IMR-90 (cell line): Measurements from ENCODE around the gene IKZF3. TPM values are rescaled to one million over a fixed set of nuclear protein-coding genes. Genes with fewer than 3 reads are reported as not detected.

Experiments
- ATAC-seq: fragments of 200-7000 bp; cut with Tn5 transposase; 2 replicates; pipeline ENCODE4 v1.9.1; 2020; ENCODE audit warnings: low read depth, mild to moderate bottlenecking, moderate library complexity
- BruUV-seq: library from RNA; stranded (reverse); fragments of 400-500 nt; replicated peaks from 2 replicates; lab custom pipeline; 2021; lab: Mats Ljungman, UMichigan
- CTCF ChIA-PET: fragments of 300-600 bp; formaldehyde crosslinking; extraction: SDS; loops from one replicate; lab custom pipeline; 2021; ENCODE audit warnings: antibody characterized with exemption; lab: Yijun Ruan, JAX
- POLR2A ChIA-PET: fragments of 300-600 bp; sonication (Branson Sonifier 250); formaldehyde crosslinking; loops from one replicate; lab custom pipeline; 2022; ENCODE audit warnings: antibody characterized with exemption; ENCODE audit not compliant: unreplicated experiment; lab: Charles Lee
- DNase-seq: peaks from one replicate; pipeline ENCODE4 v3.0.0; 2013
- H2AFZ ChIP-seq: replicated peaks from 2 replicates; pipeline ENCODE3; 2013; ENCODE audit warnings: low read length, mild to moderate bottlenecking; ENCODE audit not compliant: poor library complexity
- H2AK5ac ChIP-seq: 2 replicates; pipeline ENCODE4 v1.6.1; 2013; ENCODE audit warnings: low read depth, low read length, inconsistent platforms
- H2AK9ac ChIP-seq: replicated peaks from 2 replicates; pipeline ENCODE3; 2013; ENCODE audit warnings: mild to moderate bottlenecking, low read depth, low read length, moderate library complexity; ENCODE audit not compliant: poor library complexity
- H2BK120ac ChIP-seq: 2 replicates; pipeline ENCODE4 v1.6.1; 2013; ENCODE audit warnings: low read depth, low read length, inconsistent platforms
- H2BK15ac ChIP-seq: 3 replicates; pipeline ENCODE4 v1.6.1; 2013; ENCODE audit warnings: low read depth, low read length, inconsistent platforms
- H2BK20ac ChIP-seq: 2 replicates; pipeline ENCODE4 v1.6.1; 2013; ENCODE audit warnings: low read depth, mild to moderate bottlenecking, inconsistent platforms, low read length, moderate library complexity
- H2BK5ac ChIP-seq: 2 replicates; pipeline ENCODE4 v1.6.1; 2013; ENCODE audit warnings: mild to moderate bottlenecking, low read depth, low read length, inconsistent platforms; ENCODE audit not compliant: poor library complexity, severe bottlenecking
- H3K14ac ChIP-seq: replicated peaks from 2 replicates; pipeline ENCODE4 v1.6.1; 2013; ENCODE audit warnings: low read depth, low read length, inconsistent platforms
- H3K18ac ChIP-seq: 2 replicates; pipeline ENCODE4 v1.6.1; 2013; ENCODE audit warnings: low read depth, low read length, control low read depth
- H3K23ac ChIP-seq: 2 replicates; pipeline ENCODE4 v1.6.1; 2013; ENCODE audit warnings: low read depth, low read length, inconsistent platforms
- H3K27ac ChIP-seq: 2 replicates; pipeline ENCODE4 v1.5.1; 2013; ENCODE audit warnings: mild to moderate bottlenecking, control low read depth, low read length; ENCODE audit not compliant: insufficient read depth
- H3K27me3 ChIP-seq: 2 replicates; pipeline ENCODE4 v1.6.1; 2013; ENCODE audit warnings: low read length; ENCODE audit not compliant: control insufficient read depth, insufficient read depth
- H3K36me3 ChIP-seq: 2 replicates; pipeline ENCODE4 v1.6.1; 2013; ENCODE audit warnings: low read length, mixed read lengths; ENCODE audit not compliant: control insufficient read depth, insufficient read depth
- H3K4ac ChIP-seq: 2 replicates; pipeline ENCODE4 v1.6.1; 2013; ENCODE audit warnings: low read depth, low read length, inconsistent platforms
- H3K4me1 ChIP-seq: 2 replicates; pipeline ENCODE4 v1.6.1; 2013; ENCODE audit warnings: low read length, mixed read lengths; ENCODE audit not compliant: control insufficient read depth, insufficient read depth
- H3K4me2 ChIP-seq: 2 replicates; pipeline ENCODE4 v1.6.1; 2013; ENCODE audit warnings: low read depth, mild to moderate bottlenecking, control low read depth, low read length, moderate library complexity
- H3K4me3 ChIP-seq: 2 replicates; pipeline ENCODE4 v1.5.1; 2013; ENCODE audit warnings: low read depth, mild to moderate bottlenecking, control low read depth, low read length, moderate library complexity; ENCODE audit not compliant: insufficient read depth
- H3K56ac ChIP-seq: 2 replicates; pipeline ENCODE4 v1.6.1; 2013; ENCODE audit warnings: low read length, inconsistent platforms; ENCODE audit not compliant: insufficient read depth; ENCODE audit errors: extremely low read depth
- H3K79me1 ChIP-seq, 2 experiments: 2 replicates each; pipeline ENCODE4 v1.6.1; 2013; ENCODE audit warnings: low read length in 2 of 2, inconsistent platforms in 1 of 2, low read depth in 1 of 2
- H3K9ac ChIP-seq: 2 replicates; pipeline ENCODE4 v1.6.1; 2013; ENCODE audit warnings: low read depth, low read length, control low read depth
- H3K9me1 ChIP-seq: 2 replicates; pipeline ENCODE4 v1.6.1; 2013; ENCODE audit warnings: low read length, inconsistent platforms; ENCODE audit not compliant: insufficient read depth
- H3K9me3 ChIP-seq: 2 replicates; pipeline ENCODE4 v1.6.1; 2013; ENCODE audit warnings: low read length; ENCODE audit not compliant: control insufficient read depth, insufficient read depth
- H4K20me1 ChIP-seq: 2 replicates; pipeline ENCODE4 v1.6.1; 2013; ENCODE audit warnings: low read length, inconsistent platforms; ENCODE audit not compliant: insufficient read depth
- H4K5ac ChIP-seq: 2 replicates; pipeline ENCODE4 v1.6.1; 2013; ENCODE audit warnings: mild to moderate bottlenecking, low read depth, low read length, control low read depth
- H4K8ac ChIP-seq, 2 experiments: 2 replicates each; pipeline ENCODE4 v1.6.1; 2013; ENCODE audit warnings: low read depth in 2 of 2, low read length in 2 of 2, control low read depth in 1 of 2, inconsistent platforms in 1 of 2
- H4K91ac ChIP-seq: 2 replicates; pipeline ENCODE4 v1.6.1; 2013; ENCODE audit warnings: low read depth, low read length, inconsistent platforms; ENCODE audit not compliant: insufficient read depth
- MAZ ChIP-seq: IDR thresholded peaks from 2 replicates; pipeline ENCODE4 v1.6.1; 2012; ENCODE audit warnings: low read depth, mild to moderate bottlenecking, low read length, improper control_type of control experiment, moderate library complexity, borderline replicate concordance
- NFE2L2 ChIP-seq: fragments of 150-350 bp; IDR thresholded peaks from 2 replicates; pipeline ENCODE4 v1.6.1; 2016; ENCODE audit warnings: low read depth, mild to moderate bottlenecking, low read length
- WGBS, 2 experiments: methylation state at CpG; one replicate each; pipeline versions ENCODE4 v1.1.5 to v1.1.7; 2013; ENCODE audit warnings: missing lambda C conversion rate in 2 of 2; ENCODE audit not compliant: insufficient read length in 1 of 2; ENCODE audit errors: extremely low coverage in 2 of 2; 5-methylcytosine and 5-hydroxymethylcytosine counted together
- dilution Hi-C: fragments of 300-500 bp; cut with HindIII; formaldehyde crosslinking; loops from one replicate; pipeline ENCODE4 v1.14.3; 2018; ENCODE audit warnings: low sequenced_read_pairs; ENCODE audit not compliant: unreplicated experiment
- in situ Hi-C: fragments of 300-500 bp; cut with MboI; formaldehyde crosslinking; loops from 3 replicates; pipeline ENCODE4 v1.14.3; 2019; ENCODE audit warnings: low sequenced_read_pairs, inconsistent platforms, mixed read lengths
- intact Hi-C: fragments of 100-400 bp; cut with micrococcal nuclease; formaldehyde crosslinking; loops from 2 replicates; pipeline ENCODE4 v1.10.0; 2022
- polyA plus RNA-seq, 3 experiments: library from polyadenylated mRNA; depleted of rRNA; stranded (reverse); fragments of >200 nt; gene quantifications; 2 replicates each; pipeline ENCODE4 v1.2.3, GENCODE V29; 2012; ENCODE audit warnings: low replicate concordance in 1 of 3
- total RNA-seq: library from RNA; depleted of rRNA; stranded (reverse); fragments of >200 nt; gene quantifications from 2 replicates; pipeline ENCODE4 v1.2.3, GENCODE V29; 2012
- TF ChIP-seq, protein P1 (sequence below): conservative IDR thresholded peaks from 2 replicates; pipeline ENCODE4 v1.5.1; 2012; ENCODE audit warnings: mild to moderate bottlenecking, low read depth, low read length, improper control_type of control experiment

IKZF3 gene
- total and polyA plus RNA-seq, 2 of the 4 experiments (the other 2 are of a cell fraction), result not detected

DNA sequence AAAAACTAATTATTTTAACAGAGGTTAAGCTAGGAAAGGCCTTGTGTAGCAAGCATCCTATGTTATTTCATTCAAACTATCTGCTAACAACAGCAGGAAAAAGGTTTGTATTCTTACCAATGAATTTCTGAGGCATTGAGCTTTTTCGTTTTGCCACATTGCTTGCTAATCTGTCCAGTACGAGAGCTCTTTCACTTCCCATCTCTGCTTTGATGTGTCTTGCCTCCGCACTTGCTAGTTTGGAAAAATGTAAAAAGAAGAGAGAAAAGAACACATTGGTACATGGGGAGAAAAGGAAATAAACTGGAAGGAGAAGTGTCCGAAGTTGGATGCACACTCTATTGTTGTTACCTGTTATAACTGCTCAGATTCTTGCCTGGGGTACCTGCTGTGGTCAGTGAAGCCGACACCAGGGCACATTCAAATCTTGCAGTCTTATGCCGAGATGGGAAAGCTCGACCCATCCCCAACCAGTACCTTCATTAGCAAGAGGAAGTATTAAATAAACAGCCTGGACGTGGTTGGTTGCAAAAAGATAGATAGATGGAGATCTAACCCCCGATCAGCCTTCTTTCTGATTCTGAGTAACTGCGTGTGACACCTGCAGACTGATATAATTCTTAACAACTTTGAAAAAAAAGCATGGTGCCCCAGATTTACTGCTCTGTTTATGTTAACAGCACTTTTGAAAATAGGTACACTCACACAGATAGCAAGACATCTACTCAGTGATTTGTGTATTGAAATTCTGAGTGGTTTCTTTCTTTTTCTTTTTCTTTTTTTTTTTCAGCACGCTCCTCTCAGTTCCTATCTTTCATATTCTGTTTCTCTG is 86.4 kb downstream of the IKZF3 start:
- no peak overlapping the region for H2BK5ac ChIP-seq
- H3K27me3 ChIP-seq, result peaks cover 59% of the 10 kb centered on the region
- no peaks in the 10 kb centered on the region for H3K4me1 ChIP-seq
- TF ChIP-seq NFE2L2 (no peak), MAZ (no peak)
- TF ChIP-seq, protein P1, sequence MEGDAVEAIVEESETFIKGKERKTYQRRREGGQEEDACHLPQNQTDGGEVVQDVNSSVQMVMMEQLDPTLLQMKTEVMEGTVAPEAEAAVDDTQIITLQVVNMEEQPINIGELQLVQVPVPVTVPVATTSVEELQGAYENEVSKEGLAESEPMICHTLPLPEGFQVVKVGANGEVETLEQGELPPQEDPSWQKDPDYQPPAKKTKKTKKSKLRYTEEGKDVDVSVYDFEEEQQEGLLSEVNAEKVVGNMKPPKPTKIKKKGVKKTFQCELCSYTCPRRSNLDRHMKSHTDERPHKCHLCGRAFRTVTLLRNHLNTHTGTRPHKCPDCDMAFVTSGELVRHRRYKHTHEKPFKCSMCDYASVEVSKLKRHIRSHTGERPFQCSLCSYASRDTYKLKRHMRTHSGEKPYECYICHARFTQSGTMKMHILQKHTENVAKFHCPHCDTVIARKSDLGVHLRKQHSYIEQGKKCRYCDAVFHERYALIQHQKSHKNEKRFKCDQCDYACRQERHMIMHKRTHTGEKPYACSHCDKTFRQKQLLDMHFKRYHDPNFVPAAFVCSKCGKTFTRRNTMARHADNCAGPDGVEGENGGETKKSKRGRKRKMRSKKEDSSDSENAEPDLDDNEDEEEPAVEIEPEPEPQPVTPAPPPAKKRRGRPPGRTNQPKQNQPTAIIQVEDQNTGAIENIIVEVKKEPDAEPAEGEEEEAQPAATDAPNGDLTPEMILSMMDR, result no peak
- DNase-seq (no peak), ATAC-seq (no peak)
- H3K9me3 ChIP-seq, result no peaks in the 10 kb centered on the region
- no peak overlapping the region for H2AFZ ChIP-seq
- no peak overlapping the region for H3K14ac ChIP-seq
- WGBS, 2 experiments, result no CpG with 5 or more reads among the region's 11 CpGs
- H3K9ac ChIP-seq, result no peak overlapping the region
- no peak overlapping the region for H4K91ac ChIP-seq
- no peaks in the 10 kb centered on the region for H3K36me3 ChIP-seq
- no peak overlapping the region for H2AK9ac ChIP-seq
- no peak overlapping the region for H3K4me3 ChIP-seq
- no peak overlapping the region for H3K23ac ChIP-seq
- intact Hi-C loops (loop anchor here (5.0 kb wide), 1 partner anchor 80 kb away; no protein-coding TSS in a partner anchor), dilution Hi-C loops (no loop called here), in situ Hi-C loops (loop anchor here (10.0 kb wide), 1 partner anchor 197 kb away; no protein-coding TSS in a partner anchor)
- H3K18ac ChIP-seq, result no peak overlapping the region
- H3K27ac ChIP-seq, result no peak overlapping the region
- H4K20me1 ChIP-seq, result no peaks in the 10 kb centered on the region
- no peak overlapping the region for H4K5ac ChIP-seq
- H2BK15ac ChIP-seq, result no peak overlapping the region
- H2AK5ac ChIP-seq, result no peak overlapping the region
- ChIA-PET POLR2A (no interaction called here), CTCF (no interaction called here)
- H4K8ac ChIP-seq, result no peak overlapping the region
- no peaks in the 10 kb centered on the region for H3K9me1 ChIP-seq
- no peak overlapping the region for H3K56ac ChIP-seq
- BruUV-seq, result no TSS peak
- H3K79me1 ChIP-seq, result no peaks in the 10 kb centered on the region
- no peak overlapping the region for H2BK20ac ChIP-seq
- H3K4ac ChIP-seq, result no peak overlapping the region
- no peak overlapping the region for H2BK120ac ChIP-seq
- no peak overlapping the region for H3K4me2 ChIP-seq
